ENCODE measurements around the gene SUGCT. TPM values are rescaled to one million over a fixed set of nuclear protein-coding genes. Genes with fewer than 3 reads are reported as not detected.

Gene SUGCT
- total and polyA plus RNA-seq, 2 of the 13 experiments (the other 11 are each of a cell fraction or from before 2014, with no cell fraction given), result 10.1 to 22.2 TPM

- H3K4me1 ChIP-seq (ENCODE audit: insufficient read depth, low read length), result no peaks in the 10 kb centered on the region
- intact Hi-C loops (cut with micrococcal nuclease; ENCODE audit: unreplicated experiment), result no loop called here
- POLR2A ChIA-PET, result interaction anchor here (1.6 kb wide), 1 partner anchor 13 kb away, joined by 4 read pairs; no protein-coding TSS in a partner anchor
- no peaks in the 10 kb centered on the region for H4K20me1 ChIP-seq (ENCODE audit: insufficient read depth, low read length)
- no peak overlapping the region for H3K27ac ChIP-seq (ENCODE audit: extremely low read length, insufficient read depth, low read length)
- no peak overlapping the region for H3K4me3 ChIP-seq (replicated peaks in 1 of 3; ENCODE audit: insufficient read depth in 1 of 3, low read depth in 2 of 3, low read length in 3 of 3)
- H3K79me2 ChIP-seq (ENCODE audit: insufficient read depth, low read length), result no peaks in the 10 kb centered on the region
- H2AFZ ChIP-seq (ENCODE audit: low read length), result no peak overlapping the region
- H3K36me3 ChIP-seq (replicated peaks in 1 of 2; ENCODE audit: control insufficient read depth in 1 of 2, insufficient read depth in 2 of 2, low read length in 2 of 2), result no peaks in the 10 kb centered on the region
- FAIRE-seq (no peak), ATAC-seq (no peak), DNase-seq (ENCODE audit: low spot score) (no peak)
- WGBS (ENCODE audit: low lambda C conversion rate), result 84% methylated on average over 3 of the region's 3 CpGs
- no peaks in the 10 kb centered on the region for H3K9me3 ChIP-seq (ENCODE audit: low read length)
- BruUV-seq (replicated peaks), result no TSS peak
- CTCF ChIA-PET (ENCODE audit: low intra/inter-chr PET ratio, low total read pairs), result no interaction called here
- H3K27me3 ChIP-seq (ENCODE audit: control insufficient read depth in 1 of 2, insufficient read depth in 2 of 2, low read length in 2 of 2), result no peaks in the 10 kb centered on the region
- H3K4me2 ChIP-seq (ENCODE audit: low read depth, low read length), result no peak overlapping the region
- in situ Hi-C loops (cut with HindIII; ENCODE audit: extremely low pct_ligation_motif_present, low pct_unique_long_range_greater_than_20kb), result no loop called here
- no peak for TF ChIP-seq PRPF4 (IDR thresholded peaks at IDR 0.05; ENCODE audit: low read depth, low read length, poor library complexity, severe bottlenecking)
- no peak for TF ChIP-seq MYC (CRISPR knock-in tag; IDR thresholded peaks at IDR 0.05; ENCODE audit: borderline replicate concordance)
- TF ChIP-seq SMC3 (IDR thresholded peaks at IDR 0.05; ENCODE audit: low read length), result no peak
- TF ChIP-seq PAF1 (CRISPR knock-in tag; IDR thresholded peaks at IDR 0.05), result no peak
- TF ChIP-seq E2F1 (CRISPR knock-in tag; IDR thresholded peaks at IDR 0.05), result no peak
- no peak for TF ChIP-seq MNT (IDR thresholded peaks at IDR 0.05)
- TF ChIP-seq BCL6 (CRISPR knock-in tag; IDR thresholded peaks at IDR 0.05), result no peak
- no peak for TF ChIP-seq SMARCE1 (IDR thresholded peaks at IDR 0.05; ENCODE audit: borderline replicate concordance)
- no peak for TF ChIP-seq ONECUT2 (CRISPR knock-in tag; IDR thresholded peaks at IDR 0.05)
- no peak for TF ChIP-seq YEATS2 (CRISPR knock-in tag; IDR thresholded peaks at IDR 0.05; ENCODE audit: borderline replicate concordance)
- no peak for TF ChIP-seq KDM1A (CRISPR knock-in tag; IDR thresholded peaks at IDR 0.05)
- no peak for TF ChIP-seq ZNF567 (CRISPR knock-in tag; IDR thresholded peaks at IDR 0.05; ENCODE audit: borderline replicate concordance)
- no peak for TF ChIP-seq ZNF367 (CRISPR knock-in tag; IDR thresholded peaks at IDR 0.05; ENCODE audit: borderline replicate concordance)
- no peak for TF ChIP-seq NFYC (CRISPR knock-in tag; IDR thresholded peaks at IDR 0.05)
- no peak for TF ChIP-seq REXO4 (CRISPR knock-in tag; IDR thresholded peaks at IDR 0.05; ENCODE audit: borderline replicate concordance)
- no peak for TF ChIP-seq KAT2B (IDR thresholded peaks at IDR 0.05; ENCODE audit: borderline replicate concordance, low read depth, low read length)
- TF ChIP-seq ZBTB44 (CRISPR knock-in tag; IDR thresholded peaks at IDR 0.05), result no peak
- TF ChIP-seq SP140L (CRISPR knock-in tag; IDR thresholded peaks at IDR 0.05; ENCODE audit: borderline replicate concordance), result no peak
- no peak for TF ChIP-seq ZNF720 (CRISPR knock-in tag; IDR thresholded peaks at IDR 0.05)
- TF ChIP-seq SATB2 (CRISPR knock-in tag; IDR thresholded peaks at IDR 0.05), result no peak
- H3K9ac ChIP-seq (ENCODE audit: insufficient read depth, low read depth, low read length), result no peak overlapping the region
Observed at GRCh38 chr7:40482845-40483244, 348.0 kb downstream of the SUGCT start.
